DND-41 (cell line): ENCODE results near the gene ZDHHC16.

Source experiments
- CTCF ChIP-seq: IDR thresholded peaks from 2 replicates; pipeline ENCODE4 v1.5.1; 2012; ENCODE audit warnings: borderline replicate concordance, low read length, moderate library complexity, mild to moderate bottlenecking; ENCODE audit not compliant: poor library complexity, severe bottlenecking; ENCODE audit errors: extremely low read depth
- EZH2 ChIP-seq: IDR thresholded peaks from 3 replicates; pipeline ENCODE4 v1.6.1; 2012; ENCODE audit warnings: borderline replicate concordance, low read depth, mild to moderate bottlenecking, moderate library complexity, low read length, inconsistent platforms; ENCODE audit not compliant: severe bottlenecking

- TF ChIP-seq CTCF: no peak
- no peak for TF ChIP-seq EZH2
Observed at GRCh38 chr10:97435211-97435610, 10.8 kb upstream of the ZDHHC16 start.
